Endodermal cell (in vitro differentiated cells): ENCODE data around the gene ATG2B. TPM values are rescaled to one million over a fixed set of nuclear protein-coding genes. Genes with fewer than 3 reads are reported as not detected.
A peak's percentile ranks its signal among the peaks of the same experiment; 100 is the strongest.

Experiments
- DNase-seq: peaks from one replicate; pipeline ENCODE4 v3.0.0-alpha.2; 2017
- H3K27ac ChIP-seq: 2 replicates; pipeline ENCODE4 v1.5.1; 2013; ENCODE audit warnings: mild to moderate bottlenecking, low read depth, low read length, moderate library complexity
- H3K27me3 ChIP-seq: 2 replicates; pipeline ENCODE4 v1.6.1; 2013; ENCODE audit warnings: mild to moderate bottlenecking, low read length, moderate library complexity; ENCODE audit not compliant: insufficient read depth, control insufficient read depth, poor library complexity, severe bottlenecking
- H3K36me3 ChIP-seq: 2 replicates; pipeline ENCODE4 v1.7.0; 2013; ENCODE audit warnings: mild to moderate bottlenecking, low read length, moderate library complexity; ENCODE audit not compliant: control insufficient read depth, insufficient read depth
- H3K4me1 ChIP-seq: one replicate; pipeline ENCODE4 v1.7.0; 2013; ENCODE audit warnings: low read length; ENCODE audit not compliant: control insufficient read depth, insufficient read depth
- H3K4me3 ChIP-seq: 2 replicates; pipeline ENCODE4 v1.5.1; 2013; ENCODE audit warnings: mild to moderate bottlenecking, low read length, moderate library complexity
- H3K9ac ChIP-seq: 2 replicates; pipeline ENCODE4 v1.6.1; 2013; ENCODE audit warnings: mild to moderate bottlenecking, low read length, moderate library complexity; ENCODE audit not compliant: poor library complexity, severe bottlenecking; ENCODE audit errors: extremely low read depth
- H3K9me3 ChIP-seq: 2 replicates; pipeline ENCODE4 v1.6.1; 2013; ENCODE audit warnings: mild to moderate bottlenecking, low read length, moderate library complexity; ENCODE audit not compliant: control insufficient read depth
- H3K27ac Mint-ChIP-seq: 2 replicates; pipeline ENCODE4 v1.8.0; 2020; ENCODE audit warnings: mixed read lengths
- H3K27me3 Mint-ChIP-seq: 2 replicates; pipeline ENCODE4 v1.8.0; 2021; ENCODE audit warnings: mild to moderate bottlenecking, mixed read lengths; ENCODE audit not compliant: insufficient read depth
- H3K36me3 Mint-ChIP-seq: 2 replicates; pipeline ENCODE4 v1.8.0; 2020; ENCODE audit warnings: low read depth, mixed read lengths
- H3K4me1 Mint-ChIP-seq: 2 replicates; pipeline ENCODE4 v1.8.0; 2020; ENCODE audit warnings: mixed read lengths
- H3K4me3 Mint-ChIP-seq: 2 replicates; pipeline ENCODE4 v1.8.0; 2020; ENCODE audit warnings: mild to moderate bottlenecking, moderate library complexity, mixed read lengths
- H3K9me3 Mint-ChIP-seq: 2 replicates; pipeline ENCODE4 v1.8.0; 2020; ENCODE audit warnings: mild to moderate bottlenecking, mixed read lengths
- WGBS, 2 experiments: methylation state at CpG; one replicate each; pipeline versions ENCODE4 v1.1.5 to v1.1.7; 2013; ENCODE audit warnings: missing lambda C conversion rate in 2 of 2, mixed read lengths in 1 of 2; ENCODE audit not compliant: insufficient coverage in 1 of 2, insufficient read length in 1 of 2; 5-methylcytosine and 5-hydroxymethylcytosine counted together
- total RNA-seq, 2 donors: library from RNA; stranded (reverse); fragmentation: NEBNext Ultra II Directional in 1 of 2; extraction: Animal tissue kit (Norgen Biotek cat#: 25700) in 1 of 2; gene quantifications; 2 replicates in 1 of 2; 3 replicates in 1 of 2; pipeline ENCODE4 v1.2.1, GENCODE V29; 2021
- TF ChIP-seq, protein P1 (sequence below): fragments of 200-600 bp; sonication (generic); conservative IDR thresholded peaks from 2 replicates; pipeline ENCODE4 v1.5.0; 2021; ENCODE audit warnings: antibody characterized with exemption, mild to moderate bottlenecking

Gene ATG2B
- total RNA-seq, 2 donors from 2014 or later = 9.7 to 14.1 TPM

DNA sequence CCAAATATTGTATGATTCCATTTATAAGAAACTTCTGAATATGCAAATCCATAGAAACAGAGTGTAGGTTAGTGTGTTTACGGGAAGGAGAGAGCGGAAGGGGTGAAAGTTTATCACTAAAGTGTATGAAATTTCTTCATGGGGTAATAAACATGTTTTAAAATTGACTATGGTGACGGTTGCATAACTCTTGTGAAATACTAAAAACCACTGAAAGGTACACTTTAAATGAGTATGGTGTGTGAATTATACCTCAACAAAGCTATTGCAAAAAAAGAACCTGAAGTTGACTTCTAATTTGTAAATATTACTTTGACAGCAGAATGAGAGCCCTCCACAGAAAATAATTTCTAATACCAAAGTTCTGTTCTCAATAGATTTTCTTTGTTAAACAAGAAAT, 47.1 kb downstream of the ATG2B start:
- Histone ChIP-seq H3K4me3 (no peak overlapping the region), H3K27ac (no peak overlapping the region), H3K9ac (no peak overlapping the region), H3K36me3 (peaks cover 31% of the 10 kb centered on the region), H3K27me3 (no peaks in the 10 kb centered on the region), H3K4me1 (no peaks in the 10 kb centered on the region), H3K9me3 (no peaks in the 10 kb centered on the region)
- TF ChIP-seq, protein P1, sequence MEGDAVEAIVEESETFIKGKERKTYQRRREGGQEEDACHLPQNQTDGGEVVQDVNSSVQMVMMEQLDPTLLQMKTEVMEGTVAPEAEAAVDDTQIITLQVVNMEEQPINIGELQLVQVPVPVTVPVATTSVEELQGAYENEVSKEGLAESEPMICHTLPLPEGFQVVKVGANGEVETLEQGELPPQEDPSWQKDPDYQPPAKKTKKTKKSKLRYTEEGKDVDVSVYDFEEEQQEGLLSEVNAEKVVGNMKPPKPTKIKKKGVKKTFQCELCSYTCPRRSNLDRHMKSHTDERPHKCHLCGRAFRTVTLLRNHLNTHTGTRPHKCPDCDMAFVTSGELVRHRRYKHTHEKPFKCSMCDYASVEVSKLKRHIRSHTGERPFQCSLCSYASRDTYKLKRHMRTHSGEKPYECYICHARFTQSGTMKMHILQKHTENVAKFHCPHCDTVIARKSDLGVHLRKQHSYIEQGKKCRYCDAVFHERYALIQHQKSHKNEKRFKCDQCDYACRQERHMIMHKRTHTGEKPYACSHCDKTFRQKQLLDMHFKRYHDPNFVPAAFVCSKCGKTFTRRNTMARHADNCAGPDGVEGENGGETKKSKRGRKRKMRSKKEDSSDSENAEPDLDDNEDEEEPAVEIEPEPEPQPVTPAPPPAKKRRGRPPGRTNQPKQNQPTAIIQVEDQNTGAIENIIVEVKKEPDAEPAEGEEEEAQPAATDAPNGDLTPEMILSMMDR = no peak
- no peak for DNase-seq
- no peaks in the 10 kb centered on the region for H3K9me3 Mint-ChIP-seq
- no peak overlapping the region for H3K27ac Mint-ChIP-seq
- H3K27me3 Mint-ChIP-seq = no peaks in the 10 kb centered on the region
- no peaks in the 10 kb centered on the region for H3K4me1 Mint-ChIP-seq
- no peak overlapping the region for H3K4me3 Mint-ChIP-seq
- WGBS, 2 experiments = 92 to 96% methylated on average over 3 of the region's 3 CpGs
- H3K36me3 Mint-ChIP-seq = peaks cover 35% of the 10 kb centered on the region

DNA sequence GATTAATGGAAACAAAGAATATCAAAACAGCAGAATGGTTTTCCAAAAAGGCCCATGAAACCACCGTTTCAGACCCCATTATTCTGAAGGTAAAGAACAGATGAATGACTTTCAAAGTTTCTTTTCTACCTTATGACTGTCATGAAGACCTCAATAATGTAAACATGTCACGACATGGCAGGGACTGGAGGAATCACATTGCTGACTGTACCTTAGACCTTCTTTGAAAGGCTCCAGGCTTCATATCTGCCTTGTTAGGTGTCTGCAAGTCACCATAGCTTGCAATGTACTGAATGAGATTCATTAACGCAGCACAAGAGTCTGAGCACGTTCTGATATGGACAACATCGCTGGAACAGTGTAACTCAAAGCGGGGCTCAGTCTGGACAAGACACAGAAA, 52.2 kb downstream of the ATG2B start:
- Mint-ChIP-seq H3K9me3 (no peaks in the 10 kb centered on the region), H3K36me3 (peaks cover 32% of the 10 kb centered on the region), H3K27me3 (no peaks in the 10 kb centered on the region), H3K4me3 (no peak overlapping the region), H3K27ac (no peak overlapping the region), H3K4me1 (no peaks in the 10 kb centered on the region)
- Histone ChIP-seq H3K4me1 (no peaks in the 10 kb centered on the region), H3K27me3 (no peaks in the 10 kb centered on the region), H3K36me3 (peaks cover 32% of the 10 kb centered on the region), H3K4me3 (no peak overlapping the region), H3K27ac (no peak overlapping the region), H3K9ac (no peak overlapping the region), H3K9me3 (no peaks in the 10 kb centered on the region)
- no peak for DNase-seq
- TF ChIP-seq, protein P1 = no peak
- WGBS, 2 experiments = 95 to 98% methylated on average over 6 of the region's 6 CpGs

DNA sequence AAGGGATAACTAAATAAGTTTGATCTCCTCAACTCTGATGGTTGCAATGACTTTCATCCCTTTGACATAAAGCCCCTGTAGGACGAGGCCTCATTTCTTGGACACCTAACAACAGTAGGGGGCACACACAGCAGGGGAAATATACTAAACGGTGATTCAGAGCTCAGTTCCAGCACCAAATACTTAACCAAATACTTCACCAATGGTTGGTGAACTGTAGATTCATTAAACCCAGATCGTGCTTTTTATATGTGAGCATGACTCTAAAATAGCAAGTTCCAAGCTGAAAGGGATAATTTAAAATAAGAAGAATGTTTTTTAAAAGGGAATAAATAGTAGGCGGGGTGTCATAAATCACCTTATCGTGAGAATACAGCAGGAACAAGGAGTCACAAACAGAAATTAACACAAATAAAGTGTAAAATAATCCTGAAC, 53.2 kb downstream of the ATG2B start:
- H3K9me3 ChIP-seq = no peaks in the 10 kb centered on the region
- Mint-ChIP-seq H3K27ac (no peak overlapping the region), H3K4me3 (no peak overlapping the region), H3K27me3 (no peaks in the 10 kb centered on the region), H3K4me1 (no peaks in the 10 kb centered on the region), H3K9me3 (no peaks in the 10 kb centered on the region), H3K36me3 (peaks cover 25% of the 10 kb centered on the region)
- no peak for DNase-seq
- H3K4me1 ChIP-seq = no peaks in the 10 kb centered on the region
- TF ChIP-seq, protein P1 = peak; percentile 24
- no peak overlapping the region for H3K27ac ChIP-seq
- 83% methylated on average over 5 of the region's 5 CpGs; no CpG with 5 or more reads in 1 of the 2 experiments for WGBS, 2 experiments
- H3K4me3 ChIP-seq = no peak overlapping the region
- H3K9ac ChIP-seq = no peak overlapping the region
- peaks cover 29% of the 10 kb centered on the region for H3K36me3 ChIP-seq
- H3K27me3 ChIP-seq = no peaks in the 10 kb centered on the region
